Measurements from ENCODE around the gene ADCK2.

GRCh38 chr7:140654661-140655060, 18.1 kb upstream of the ADCK2 start:
- TF ChIP-seq CTCF (conservative IDR thresholded peaks at IDR 0.05; ENCODE audit: low read depth, low read length) (no peak), EZH2 (IDR thresholded peaks at IDR 0.05; ENCODE audit: borderline replicate concordance, low read depth, low read length, poor library complexity, severe bottlenecking) (no peak)

All from A673 (cell line).